Mesendoderm (in vitro differentiated cells): Measurements from ENCODE around the gene SELENOI.
"Not testable (repeated sequence)": the region's sequence is repeated elsewhere in the genome, so short reads cannot be mapped to it uniquely, and the experiment has no call there.

Source experiments
- DNase-seq: peaks from one replicate; pipeline ENCODE4 v3.0.0; 2013
- H2AK5ac ChIP-seq: 2 replicates; pipeline ENCODE4 v1.6.1; 2013; ENCODE audit warnings: low read length, inconsistent platforms
- H2BK120ac ChIP-seq: 2 replicates; pipeline ENCODE4 v1.6.1; 2013; ENCODE audit warnings: low read depth, mild to moderate bottlenecking, low read length, moderate library complexity, mixed read lengths
- H2BK15ac ChIP-seq: replicated peaks from 2 replicates; pipeline ENCODE4 v1.6.1; 2013; ENCODE audit warnings: low read depth, mild to moderate bottlenecking, moderate library complexity
- H2BK5ac ChIP-seq: 2 replicates; pipeline ENCODE4 v1.6.1; 2013; ENCODE audit warnings: low read length, inconsistent platforms
- H3K18ac ChIP-seq: 2 replicates; pipeline ENCODE4 v1.6.1; 2013; ENCODE audit warnings: mild to moderate bottlenecking, low read length, mixed read lengths
- H3K23ac ChIP-seq: one replicate; pipeline ENCODE4 v1.6.1; 2013; ENCODE audit warnings: low read length
- H3K27ac ChIP-seq: 2 replicates; pipeline ENCODE4 v1.5.1; 2013; ENCODE audit warnings: low read depth, mild to moderate bottlenecking, inconsistent platforms, low read length, moderate library complexity
- H3K27me3 ChIP-seq: 2 replicates; pipeline ENCODE4 v1.6.1; 2013; ENCODE audit warnings: low read length, control low read depth, mild to moderate bottlenecking, inconsistent platforms; ENCODE audit not compliant: insufficient read depth, poor library complexity
- H3K36me3 ChIP-seq: 2 replicates; pipeline ENCODE4 v1.6.1; 2013; ENCODE audit warnings: low read length, inconsistent platforms; ENCODE audit not compliant: control insufficient read depth, insufficient read depth
- H3K4ac ChIP-seq: one replicate; pipeline ENCODE4 v1.6.1; 2013; ENCODE audit warnings: low read depth, mild to moderate bottlenecking, low read length, moderate library complexity
- H3K4me1 ChIP-seq: 2 replicates; pipeline ENCODE4 v1.6.1; 2013; ENCODE audit warnings: low read depth, low read length, inconsistent platforms; ENCODE audit not compliant: control insufficient read depth
- H3K4me2 ChIP-seq: 2 replicates; pipeline ENCODE4 v1.6.1; 2013; ENCODE audit warnings: low read length
- H3K4me3 ChIP-seq: 2 replicates; pipeline ENCODE4 v1.5.1; 2013; ENCODE audit warnings: mild to moderate bottlenecking, low read length
- H3K56ac ChIP-seq: one replicate; pipeline ENCODE4 v1.6.1; 2013; ENCODE audit warnings: low read length
- H3K79me1 ChIP-seq: 2 replicates; pipeline ENCODE4 v1.6.1; 2013; ENCODE audit warnings: low read length, inconsistent platforms
- H3K79me2 ChIP-seq: 2 replicates; pipeline ENCODE4 v1.6.1; 2013; ENCODE audit warnings: mild to moderate bottlenecking, low read length; ENCODE audit not compliant: control insufficient read depth, insufficient read depth
- H3K9ac ChIP-seq: 2 replicates; pipeline ENCODE4 v1.6.1; 2013; ENCODE audit warnings: low read length, inconsistent platforms
- H4K5ac ChIP-seq: one replicate; pipeline ENCODE4 v1.6.1; 2013; ENCODE audit warnings: low read length
- H4K8ac ChIP-seq: one replicate; pipeline ENCODE4 v1.6.1; 2013; ENCODE audit warnings: low read depth, mild to moderate bottlenecking, control low read depth, low read length, moderate library complexity
- WGBS: extraction: QIAGEN DNeasy Blood & Tissue Kit; methylation state at CpG from one replicate; pipeline ENCODE4 v1.1.7; 2013; ENCODE audit warnings: low lambda C conversion rate, missing lambda C conversion rate; ENCODE audit not compliant: insufficient coverage; ENCODE audit errors: extremely low coverage; 5-methylcytosine and 5-hydroxymethylcytosine counted together

Gene SELENOI

GRCh38 chr2:26347286-26347865 is 1.4 kb downstream of the SELENOI start:
- H3K56ac ChIP-seq: peak overlapping the region; percentile 93
- no peak overlapping the region for H3K23ac ChIP-seq
- no peak overlapping the region for H2BK120ac ChIP-seq
- no peaks in the 10 kb centered on the region for H3K27me3 ChIP-seq
- no CpG with 5 or more reads among the region's 5 CpGs for WGBS
- H3K27ac ChIP-seq: no peak overlapping the region
- H3K18ac ChIP-seq: no peak overlapping the region
- H3K36me3 ChIP-seq: no peaks in the 10 kb centered on the region
- no peak overlapping the region for H2BK15ac ChIP-seq
- H2AK5ac ChIP-seq: no peak overlapping the region
- H4K5ac ChIP-seq: no peak overlapping the region
- no peaks in the 10 kb centered on the region for H3K4me1 ChIP-seq
- H3K9ac ChIP-seq: peak overlapping the region; percentile 90
- H4K8ac ChIP-seq: no peak overlapping the region
- peaks cover 43% of the 10 kb centered on the region for H3K79me2 ChIP-seq
- peaks cover 10% of the 10 kb centered on the region for H3K79me1 ChIP-seq
- no peak overlapping the region for H3K4ac ChIP-seq
- H3K4me3 ChIP-seq: peak overlapping the region; percentile 93
- H2BK5ac ChIP-seq: no peak overlapping the region
- no peak for DNase-seq
- H3K4me2 ChIP-seq: peak overlapping the region; percentile 15

- no peak overlapping the region for H4K5ac ChIP-seq
- peaks cover 2% of the 10 kb centered on the region for H3K4me1 ChIP-seq
- H4K8ac ChIP-seq: no peak overlapping the region
- H2BK15ac ChIP-seq: no peak overlapping the region
- no peak overlapping the region for H2BK120ac ChIP-seq
- no peak overlapping the region for H3K4ac ChIP-seq
- no peak overlapping the region for H3K27ac ChIP-seq
- DNase-seq: no peak
- no peak overlapping the region for H2AK5ac ChIP-seq
- no peak overlapping the region for H2BK5ac ChIP-seq
- peaks cover 13% of the 10 kb centered on the region for H3K79me1 ChIP-seq
- no CpG with 5 or more reads among the region's 3 CpGs for WGBS
- no peak overlapping the region for H3K23ac ChIP-seq
- H3K9ac ChIP-seq: no peak overlapping the region
- H3K79me2 ChIP-seq: peaks cover 56% of the 10 kb centered on the region
- H3K36me3 ChIP-seq: no peaks in the 10 kb centered on the region
- H3K56ac ChIP-seq: no peak overlapping the region
- no peak overlapping the region for H3K4me3 ChIP-seq
- H3K18ac ChIP-seq: no peak overlapping the region
- H3K27me3 ChIP-seq: no peaks in the 10 kb centered on the region
- H3K4me2 ChIP-seq: no peak overlapping the region
Measured at GRCh38 chr2:26349690-26350089, 3.7 kb downstream of the SELENOI start.

GRCh38 chr2:26351375-26352090 is 5.6 kb downstream of the SELENOI start:
- Histone ChIP-seq H2BK5ac (no peak overlapping the region), H3K27me3 (no peaks in the 10 kb centered on the region), H3K4me3 (no peak overlapping the region), H3K23ac (no peak overlapping the region), H3K4ac (no peak overlapping the region), H4K8ac (no peak overlapping the region), H4K5ac (no peak overlapping the region), H3K79me2 (peaks cover 63% of the 10 kb centered on the region), H2AK5ac (no peak overlapping the region), H2BK15ac (no peak overlapping the region), H2BK120ac (no peak overlapping the region), H3K4me2 (no peak overlapping the region), H3K56ac (peak overlapping the region; percentile 7), H3K9ac (no peak overlapping the region), H3K36me3 (no peaks in the 10 kb centered on the region), H3K79me1 (peaks cover 16% of the 10 kb centered on the region), H3K27ac (no peak overlapping the region), H3K18ac (no peak overlapping the region), H3K4me1 (peaks cover 6% of the 10 kb centered on the region)
- no CpG with 5 or more reads among the region's 10 CpGs for WGBS
- no peak for DNase-seq

GRCh38 chr2:26352892-26353291 is 6.9 kb downstream of the SELENOI start:
- Histone ChIP-seq H3K23ac (no peak overlapping the region), H3K27me3 (no peaks in the 10 kb centered on the region), H2AK5ac (no peak overlapping the region), H3K9ac (no peak overlapping the region), H3K36me3 (no peaks in the 10 kb centered on the region), H3K18ac (no peak overlapping the region), H3K79me1 (peaks cover 22% of the 10 kb centered on the region), H3K56ac (no peak overlapping the region), H4K8ac (no peak overlapping the region), H2BK15ac (no peak overlapping the region), H4K5ac (no peak overlapping the region), H3K4me2 (no peak overlapping the region), H3K27ac (no peak overlapping the region), H3K4ac (no peak overlapping the region), H2BK5ac (no peak overlapping the region), H2BK120ac (no peak overlapping the region), H3K4me3 (no peak overlapping the region), H3K4me1 (peaks cover 6% of the 10 kb centered on the region), H3K79me2 (peaks cover 64% of the 10 kb centered on the region)
- DNase-seq: no peak
- no CpG with 5 or more reads among the region's 1 CpG for WGBS

- H3K56ac ChIP-seq, H3K27me3 ChIP-seq, H3K4ac ChIP-seq, H2BK120ac ChIP-seq, H3K9ac ChIP-seq, H3K23ac ChIP-seq, H2AK5ac ChIP-seq, H3K36me3 ChIP-seq, H4K5ac ChIP-seq, H3K4me2 ChIP-seq, H2BK15ac ChIP-seq, H3K18ac ChIP-seq, H3K4me3 ChIP-seq, DNase-seq, H2BK5ac ChIP-seq, H3K27ac ChIP-seq, H3K4me1 ChIP-seq, H4K8ac ChIP-seq: not testable (repeated sequence)
- Histone ChIP-seq H3K79me2 (peaks cover 62% of the 10 kb centered on the region), H3K79me1 (peaks cover 22% of the 10 kb centered on the region)
- no CpG with 5 or more reads among the region's 16 CpGs for WGBS
Measured at GRCh38 chr2:26354469-26354868, 8.5 kb downstream of the SELENOI start.
